Fibroblast of pulmonary artery (primary cell): ENCODE measurements around the gene PCSK5.

Experiments used
- DNase-seq: peaks from one replicate; pipeline ENCODE4 v3.0.0-alpha.2; 2010; ENCODE audit warnings: low read depth
- H3K4me3 ChIP-seq: replicated peaks from 2 replicates; pipeline ENCODE4 v1.5.1; 2011; ENCODE audit warnings: low read depth, mild to moderate bottlenecking, control low read depth, low read length, moderate library complexity
- CTCF ChIP-seq: IDR thresholded peaks from 2 replicates; pipeline ENCODE4 v1.5.1; 2011; ENCODE audit warnings: mild to moderate bottlenecking, control low read depth, low read length, inconsistent platforms; ENCODE audit errors: missing control alignments

PCSK5 gene

GRCh38 chr9:76032797-76033373 is 142.4 kb downstream of the PCSK5 start:
- H3K4me3 ChIP-seq: no peak overlapping the region
- no peak for DNase-seq
- TF ChIP-seq CTCF: no peak

GRCh38 chr9:76034049-76034448 is 143.6 kb downstream of the PCSK5 start:
- no peak for TF ChIP-seq CTCF

GRCh38 chr9:76036762-76037161 is 146.3 kb downstream of the PCSK5 start:
- DNase-seq: no peak
- H3K4me3 ChIP-seq: no peak overlapping the region
- no peak for TF ChIP-seq CTCF

More at GRCh38 chr9:76034049-76034448, 143.6 kb downstream of the PCSK5 start:
- H3K4me3 ChIP-seq: no peak overlapping the region
- no peak for DNase-seq

- no peak for TF ChIP-seq CTCF
- no peak for DNase-seq
- no peak overlapping the region for H3K4me3 ChIP-seq
Observed at GRCh38 chr9:76037587-76038225, 147.2 kb downstream of the PCSK5 start.

GRCh38 chr9:76038431-76038830 is 148.0 kb downstream of the PCSK5 start:
- no peak overlapping the region for H3K4me3 ChIP-seq
- DNase-seq: no peak
- TF ChIP-seq CTCF: no peak

GRCh38 chr9:76044266-76044819 is 153.9 kb downstream of the PCSK5 start:
- TF ChIP-seq CTCF: no peak
- peak; percentile 4 for DNase-seq
- no peak overlapping the region for H3K4me3 ChIP-seq
